ENCODE measurements around the gene RHOF.
A peak's percentile ranks its signal among the peaks of the same experiment; 100 is the strongest.
"Not testable (repeated sequence)": the region's sequence is repeated elsewhere in the genome, so short reads cannot be mapped to it uniquely, and the experiment has no call there.

Gene RHOF

GRCh38 chr12:121792607-121793439 lies 665 bp downstream of the RHOF start:
- Mint-ChIP-seq H3K9me3 (no peaks in the 10 kb centered on the region), H3K4me3 (peak overlapping the region; percentile 96), H3K27me3 (no peaks in the 10 kb centered on the region), H3K27ac (peak overlapping the region; percentile 85), H3K36me3 (peaks cover 10% of the 10 kb centered on the region), H3K4me1 (peaks cover 65% of the 10 kb centered on the region)

DNA sequence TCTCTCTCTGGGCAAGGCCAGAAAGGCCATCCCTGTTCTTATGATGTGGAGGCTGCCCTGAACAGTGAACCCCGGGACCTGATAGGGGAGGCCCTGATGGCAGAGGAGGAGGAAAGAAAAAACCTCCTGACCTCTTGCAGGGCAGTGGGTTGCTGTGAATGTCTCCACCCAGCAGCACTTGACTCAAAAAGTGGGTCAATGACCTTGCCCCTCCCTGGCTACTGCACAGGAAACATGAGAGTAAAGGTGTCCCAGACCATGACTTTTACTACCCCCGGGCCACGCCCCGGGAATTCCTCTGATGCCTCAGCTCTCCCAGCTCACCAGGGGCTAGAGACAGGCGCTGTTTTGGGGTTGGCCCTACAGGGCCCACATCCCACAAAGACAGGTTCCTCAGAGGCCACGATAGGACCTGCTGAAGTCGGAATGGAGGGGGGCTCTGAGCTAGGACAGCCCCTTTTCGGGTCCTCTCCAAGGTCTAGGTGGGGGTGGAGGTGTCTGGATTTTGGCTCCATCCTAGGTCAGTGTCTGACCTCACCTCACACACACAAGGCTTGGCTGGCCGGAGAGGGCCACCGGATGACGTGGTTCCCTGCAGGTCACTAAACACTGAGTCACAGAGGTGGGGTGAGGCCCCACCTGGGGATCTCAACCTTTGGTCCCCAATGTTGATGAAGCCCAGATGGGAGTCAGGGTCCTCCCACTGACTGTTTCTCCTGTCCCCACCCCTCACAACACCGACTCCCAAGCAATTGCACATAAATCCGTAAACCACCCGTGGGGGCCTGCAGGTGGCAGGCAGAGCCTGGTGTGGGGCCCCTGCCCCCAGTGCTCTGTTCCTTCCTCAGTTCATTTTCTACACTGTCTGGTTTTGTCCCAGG lies 1.6 kb downstream of the RHOF start:
- Mint-ChIP-seq H3K27ac (peak overlapping the region; percentile 85), H3K27me3 (no peaks in the 10 kb centered on the region), H3K9me3 (no peaks in the 10 kb centered on the region), H3K36me3 (peaks cover 12% of the 10 kb centered on the region), H3K4me1 (peaks cover 68% of the 10 kb centered on the region), H3K4me3 (peak overlapping the region; percentile 96)

- H3K4me1 Mint-ChIP-seq = peaks cover 76% of the 10 kb centered on the region
- H3K9me3 Mint-ChIP-seq, H3K27me3 Mint-ChIP-seq: not testable (repeated sequence)
- H3K4me3 Mint-ChIP-seq = peak overlapping the region; percentile 96
- H3K27ac Mint-ChIP-seq = peak overlapping the region; percentile 99
- H3K36me3 Mint-ChIP-seq = peaks cover 14% of the 10 kb centered on the region
These were observed 2.7 kb downstream of the RHOF start for GRCh38 chr12:121790785-121791184.

- Mint-ChIP-seq H3K4me3 (peak overlapping the region; percentile 96), H3K36me3 (peaks cover 14% of the 10 kb centered on the region), H3K4me1 (peaks cover 76% of the 10 kb centered on the region), H3K27me3 (no peaks in the 10 kb centered on the region), H3K27ac (peak overlapping the region; percentile 99), H3K9me3 (no peaks in the 10 kb centered on the region)
These were observed 3.4 kb downstream of the RHOF start for GRCh38 chr12:121789800-121790728.

- peaks cover 76% of the 10 kb centered on the region for H3K4me1 Mint-ChIP-seq
- H3K9me3 Mint-ChIP-seq = no peaks in the 10 kb centered on the region
- peaks cover 17% of the 10 kb centered on the region for H3K36me3 Mint-ChIP-seq
- peak overlapping the region; percentile 99 for H3K27ac Mint-ChIP-seq
- no peaks in the 10 kb centered on the region for H3K27me3 Mint-ChIP-seq
- H3K4me3 Mint-ChIP-seq = peak overlapping the region; percentile 96
These were observed 4.2 kb downstream of the RHOF start for GRCh38 chr12:121789233-121789781.

DNA sequence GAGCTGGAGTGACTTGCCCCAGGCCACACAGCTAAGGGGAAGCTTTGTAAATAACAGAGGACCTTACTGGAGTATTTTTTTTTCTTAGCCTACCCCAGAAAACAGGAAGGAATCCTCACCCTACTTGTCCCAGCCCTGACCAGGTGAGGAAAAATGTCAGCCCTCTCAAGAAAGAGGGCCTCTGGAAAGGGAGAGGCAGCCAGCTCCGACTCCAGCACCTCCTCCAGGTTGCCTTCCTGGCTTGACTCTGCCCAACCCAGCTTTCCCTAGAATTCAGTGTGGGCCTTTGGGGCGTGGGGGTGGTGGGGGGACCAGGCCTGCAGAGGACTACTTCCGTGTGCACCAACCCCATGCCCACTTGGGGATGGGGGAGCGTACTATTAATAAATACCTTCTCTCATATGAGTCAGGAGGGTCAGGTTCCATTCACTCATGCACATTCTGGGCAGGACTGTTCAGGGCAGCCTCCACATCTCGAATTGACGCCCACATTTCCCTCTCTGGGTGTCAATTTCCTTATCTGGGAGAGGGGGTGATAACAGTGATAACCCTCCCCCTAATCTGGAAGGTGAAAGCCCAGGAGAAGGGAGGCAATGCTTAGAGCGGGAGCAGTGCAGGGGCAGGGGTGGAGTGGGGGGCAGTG lies 5.2 kb downstream of the RHOF start:
- Mint-ChIP-seq H3K27ac (peak overlapping the region; percentile 82), H3K27me3 (no peaks in the 10 kb centered on the region), H3K36me3 (peaks cover 20% of the 10 kb centered on the region), H3K4me1 (peaks cover 81% of the 10 kb centered on the region), H3K4me3 (peak overlapping the region; percentile 96), H3K9me3 (no peaks in the 10 kb centered on the region)

DNA sequence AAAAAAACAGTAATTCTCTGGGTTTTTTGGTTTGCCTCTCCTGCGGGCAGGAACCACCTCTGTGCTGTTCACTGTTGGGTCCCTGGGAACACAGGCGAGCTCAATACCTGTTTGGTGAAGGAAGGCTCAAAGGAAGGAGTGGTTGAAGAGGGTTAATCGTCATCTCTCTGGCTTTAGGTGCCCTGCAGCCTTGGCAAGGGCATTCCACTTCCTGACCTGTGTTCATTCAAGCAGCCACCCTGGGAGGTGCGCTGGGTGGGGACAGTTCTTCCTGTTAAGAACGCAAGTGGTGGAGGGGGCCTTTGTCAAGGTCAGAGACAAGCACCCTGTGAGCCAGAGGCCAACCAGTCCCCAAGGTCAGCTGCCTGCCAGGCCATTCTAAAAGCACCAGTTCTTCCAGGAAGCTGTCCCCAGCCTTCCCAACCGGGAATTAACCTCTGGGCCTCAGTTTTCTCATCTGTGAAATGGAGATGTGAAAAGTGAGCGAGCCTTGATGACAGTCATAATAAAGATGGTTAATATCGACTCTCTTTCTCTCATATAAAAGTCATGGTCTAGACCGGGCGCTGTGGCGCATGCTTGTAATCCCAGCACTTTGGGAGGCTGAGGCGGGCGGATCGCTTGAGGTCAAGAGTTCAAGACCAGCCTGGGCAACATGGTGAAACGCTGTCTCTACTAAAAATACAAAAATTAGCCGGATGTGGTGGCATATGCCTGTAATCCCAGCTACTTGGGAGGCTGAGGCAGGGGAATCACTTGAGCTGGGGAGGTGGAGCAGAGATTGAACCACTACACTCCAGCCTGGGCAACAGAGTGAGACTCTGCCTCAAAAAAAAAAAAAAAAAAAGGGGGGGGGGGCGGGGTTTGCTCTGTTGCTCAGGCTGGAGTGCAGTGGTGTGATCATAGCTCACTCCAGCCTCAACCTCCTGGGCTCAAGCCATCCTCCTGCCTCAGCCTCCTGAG lies 6.1 kb downstream of the RHOF start:
- Mint-ChIP-seq H3K4me3 (peak overlapping the region; percentile 76), H3K27me3 (no peaks in the 10 kb centered on the region), H3K27ac (peak overlapping the region; percentile 92), H3K9me3 (no peaks in the 10 kb centered on the region), H3K4me1 (peaks cover 88% of the 10 kb centered on the region), H3K36me3 (peaks cover 20% of the 10 kb centered on the region)

- peaks cover 91% of the 10 kb centered on the region for H3K4me1 Mint-ChIP-seq
- H3K27me3 Mint-ChIP-seq = no peaks in the 10 kb centered on the region
- H3K9me3 Mint-ChIP-seq = no peaks in the 10 kb centered on the region
- peak overlapping the region; percentile 76 for H3K4me3 Mint-ChIP-seq
- peak overlapping the region; percentile 92 for H3K27ac Mint-ChIP-seq
- peaks cover 20% of the 10 kb centered on the region for H3K36me3 Mint-ChIP-seq
These were observed 7.1 kb downstream of the RHOF start for GRCh38 chr12:121786440-121786825.

DNA sequence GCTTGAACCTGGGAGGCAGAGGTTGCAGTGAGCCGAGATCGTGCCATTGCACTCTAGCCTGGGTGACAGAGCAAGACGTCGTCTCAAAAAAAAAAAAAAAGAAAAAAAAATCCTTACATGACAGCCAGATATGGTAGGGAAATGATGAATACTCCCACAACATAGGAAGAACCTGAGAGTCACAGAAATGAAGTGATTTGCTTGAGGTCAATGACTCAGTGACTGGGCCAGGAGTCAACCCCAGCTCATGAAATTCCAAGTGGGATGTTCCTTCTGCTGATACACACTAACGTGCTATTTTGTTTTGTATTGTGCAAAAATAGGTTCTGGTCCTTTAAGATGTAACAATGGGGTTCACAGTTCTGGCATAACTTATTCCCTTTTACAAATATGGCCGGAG lies 9.0 kb downstream of the RHOF start:
- Mint-ChIP-seq H3K9me3 (no peaks in the 10 kb centered on the region), H3K4me3 (peak overlapping the region; percentile 74), H3K4me1 (peaks cover 79% of the 10 kb centered on the region), H3K36me3 (peaks cover 14% of the 10 kb centered on the region), H3K27me3 (no peaks in the 10 kb centered on the region), H3K27ac (peak overlapping the region; percentile 93)

GRCh38 chr12:121783766-121784165 lies 9.7 kb downstream of the RHOF start:
- peak overlapping the region; percentile 74 for H3K4me3 Mint-ChIP-seq
- H3K27ac Mint-ChIP-seq = peak overlapping the region; percentile 98
- peaks cover 14% of the 10 kb centered on the region for H3K36me3 Mint-ChIP-seq

GRCh38 chr12:121781998-121782979 lies 11.2 kb downstream of the RHOF start:
- no peaks in the 10 kb centered on the region for H3K9me3 Mint-ChIP-seq
- H3K27me3 Mint-ChIP-seq = no peaks in the 10 kb centered on the region
- H3K36me3 Mint-ChIP-seq = peaks cover 14% of the 10 kb centered on the region
- H3K27ac Mint-ChIP-seq = peak overlapping the region; percentile 95
- peak overlapping the region; percentile 84 for H3K4me3 Mint-ChIP-seq
- peaks cover 63% of the 10 kb centered on the region for H3K4me1 Mint-ChIP-seq

More at GRCh38 chr12:121783766-121784165, 9.7 kb downstream of the RHOF start:
- H3K4me1 Mint-ChIP-seq = peaks cover 73% of the 10 kb centered on the region
- H3K9me3 Mint-ChIP-seq = no peaks in the 10 kb centered on the region
- H3K27me3 Mint-ChIP-seq = no peaks in the 10 kb centered on the region

GRCh38 chr12:121781484-121781997 lies 11.9 kb downstream of the RHOF start:
- H3K27me3 Mint-ChIP-seq = no peaks in the 10 kb centered on the region
- H3K36me3 Mint-ChIP-seq = peaks cover 12% of the 10 kb centered on the region
- peak overlapping the region; percentile 95 for H3K27ac Mint-ChIP-seq
- peaks cover 56% of the 10 kb centered on the region for H3K4me1 Mint-ChIP-seq
- H3K4me3 Mint-ChIP-seq = peak overlapping the region; percentile 84
- H3K9me3 Mint-ChIP-seq = no peaks in the 10 kb centered on the region
